Uterus (tissue), 2 donors: ENCODE results near the gene BOD1.

ENCODE experiments used
- CTCF ChIP-seq, 4 experiments: fragments of 200-600 bp in 2 of 4; fragments of 450-650 bp in 2 of 4; sonication (generic) in 2 of 4; IDR thresholded peaks; one replicate each; pipeline ENCODE4 v1.5.1; 2016 to 2019; ENCODE audit warnings: antibody characterized with exemption in 4 of 4, mild to moderate bottlenecking in 2 of 4, moderate library complexity in 1 of 4
- POLR2A ChIP-seq, 2 donors: fragments of 450-650 bp; IDR thresholded peaks; one replicate each; pipeline ENCODE4 v1.6.1; 2016; ENCODE audit warnings: antibody characterized with exemption in 2 of 2, mild to moderate bottlenecking in 1 of 2, moderate library complexity in 1 of 2

GRCh38 chr5:173631478-173631877 lies 15.0 kb upstream of the BOD1 start:
- TF ChIP-seq CTCF (IDR thresholded peaks at IDR 0.05): no peak
- TF ChIP-seq POLR2A (IDR thresholded peaks at IDR 0.05): no peak
